GM18861 (cell line): Measurements from ENCODE around the gene NPAS2.

Experiments
- ATAC-seq: cut with Tn5 transposase; IDR thresholded peaks from one replicate; pipeline ENCODE4 v1.9.1; 2021; ENCODE audit not compliant: unreplicated experiment

Gene NPAS2

GRCh38 chr2:100983684-100984310, 163.9 kb downstream of the NPAS2 start:
- ATAC-seq = no peak

DNA sequence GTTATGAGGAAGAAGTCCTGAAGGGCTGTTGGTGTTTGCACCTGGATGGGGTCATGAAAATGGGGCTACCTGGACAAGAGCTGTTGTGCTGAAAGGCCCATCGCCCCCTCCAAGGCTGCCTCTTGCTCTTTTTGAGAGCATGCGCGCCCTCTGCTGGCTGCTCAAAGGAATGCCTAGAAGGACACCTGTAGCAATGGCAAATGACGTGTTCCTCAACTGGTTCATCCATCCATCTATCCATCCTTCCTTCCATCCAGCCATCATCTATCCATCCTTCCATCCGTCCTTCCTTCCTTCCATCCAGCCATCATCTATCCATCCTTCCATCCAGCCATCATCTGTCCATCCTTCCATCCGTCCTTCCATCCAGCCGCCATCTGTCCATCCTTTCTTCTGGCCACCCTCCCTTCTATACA, 165.0 kb downstream of the NPAS2 start:
- ATAC-seq = no peak

GRCh38 chr2:100986157-100986556, 166.2 kb downstream of the NPAS2 start:
- ATAC-seq = no peak

DNA sequence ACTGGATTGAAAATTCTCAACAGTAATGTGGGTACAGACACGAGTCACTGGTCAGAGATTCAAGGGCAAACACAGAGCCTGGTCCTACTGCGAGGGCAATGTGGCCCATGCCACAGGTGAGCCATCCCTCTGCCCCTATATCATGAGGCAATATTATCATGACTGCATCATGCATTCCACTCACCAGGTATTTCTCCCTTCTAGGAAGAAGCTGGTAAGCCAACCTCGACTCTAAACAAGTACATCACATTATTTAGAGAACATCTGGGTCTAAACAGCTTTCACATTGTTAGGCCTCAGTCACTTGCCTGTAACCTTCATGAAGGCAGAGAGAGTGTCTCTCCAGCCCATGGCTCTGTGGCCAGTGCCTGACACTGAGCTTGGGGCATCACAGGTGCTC, 167.6 kb downstream of the NPAS2 start:
- ATAC-seq = no peak

DNA sequence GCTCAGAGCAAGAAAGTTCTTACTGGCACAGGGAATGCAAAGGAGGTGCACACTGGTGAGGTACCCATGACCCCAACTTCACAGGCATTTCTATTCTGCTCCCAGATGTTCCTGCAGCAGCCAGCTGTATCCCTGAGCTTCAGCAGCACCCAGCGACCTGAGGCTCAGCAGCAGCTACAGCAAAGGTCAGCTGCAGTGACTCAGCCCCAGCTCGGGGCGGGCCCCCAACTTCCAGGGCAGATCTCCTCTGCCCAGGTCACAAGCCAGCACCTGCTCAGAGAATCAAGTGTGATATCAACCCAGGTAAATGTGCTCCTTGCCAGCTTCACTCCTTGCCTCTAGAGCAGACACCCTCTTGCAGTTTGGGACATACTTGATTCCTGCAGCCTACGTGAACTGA, 168.0 kb downstream of the NPAS2 start:
- ATAC-seq = no peak

DNA sequence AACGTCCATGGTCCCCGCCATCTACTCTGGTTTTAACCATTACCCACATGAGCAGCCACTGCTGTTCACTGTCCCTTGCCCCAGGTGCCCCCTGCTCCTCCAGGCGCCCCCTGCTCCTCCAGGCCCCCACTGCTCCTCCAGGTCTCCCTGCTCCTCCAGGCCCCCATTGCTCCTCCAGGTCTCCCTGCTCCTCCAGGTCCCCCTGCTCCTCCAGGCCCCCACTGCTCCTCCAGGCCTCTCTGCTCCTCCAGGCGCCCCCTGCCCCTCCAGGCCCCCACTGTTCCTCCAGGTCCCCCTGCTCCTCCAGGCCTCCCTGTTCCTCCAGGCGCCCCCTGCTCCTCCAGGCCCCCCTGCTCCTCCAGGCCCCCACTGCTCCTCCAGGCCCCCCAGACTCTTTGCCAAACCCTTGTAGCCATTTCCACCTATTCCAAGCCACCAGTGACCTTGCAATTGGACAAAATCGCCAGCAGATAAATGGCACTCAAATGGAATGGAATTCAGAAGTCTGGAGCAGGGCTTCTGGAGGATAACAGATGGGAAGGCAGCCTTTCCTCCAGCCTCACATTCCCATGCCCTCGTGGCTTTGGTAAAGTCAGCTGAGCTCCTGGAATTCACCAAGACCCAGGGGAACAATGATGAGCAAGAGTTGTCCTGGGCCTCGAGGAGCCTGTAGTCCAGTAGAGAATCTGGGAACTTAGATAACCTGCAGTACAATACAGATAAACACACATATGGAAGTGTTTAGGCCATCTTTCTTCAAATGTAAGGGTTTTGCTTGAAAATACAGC, 168.9 kb downstream of the NPAS2 start:
- ATAC-seq = no peak

GRCh38 chr2:100989666-100990065, 169.7 kb downstream of the NPAS2 start:
- no peak for ATAC-seq

GRCh38 chr2:100990166-100990565, 170.2 kb downstream of the NPAS2 start:
- no peak for ATAC-seq

DNA sequence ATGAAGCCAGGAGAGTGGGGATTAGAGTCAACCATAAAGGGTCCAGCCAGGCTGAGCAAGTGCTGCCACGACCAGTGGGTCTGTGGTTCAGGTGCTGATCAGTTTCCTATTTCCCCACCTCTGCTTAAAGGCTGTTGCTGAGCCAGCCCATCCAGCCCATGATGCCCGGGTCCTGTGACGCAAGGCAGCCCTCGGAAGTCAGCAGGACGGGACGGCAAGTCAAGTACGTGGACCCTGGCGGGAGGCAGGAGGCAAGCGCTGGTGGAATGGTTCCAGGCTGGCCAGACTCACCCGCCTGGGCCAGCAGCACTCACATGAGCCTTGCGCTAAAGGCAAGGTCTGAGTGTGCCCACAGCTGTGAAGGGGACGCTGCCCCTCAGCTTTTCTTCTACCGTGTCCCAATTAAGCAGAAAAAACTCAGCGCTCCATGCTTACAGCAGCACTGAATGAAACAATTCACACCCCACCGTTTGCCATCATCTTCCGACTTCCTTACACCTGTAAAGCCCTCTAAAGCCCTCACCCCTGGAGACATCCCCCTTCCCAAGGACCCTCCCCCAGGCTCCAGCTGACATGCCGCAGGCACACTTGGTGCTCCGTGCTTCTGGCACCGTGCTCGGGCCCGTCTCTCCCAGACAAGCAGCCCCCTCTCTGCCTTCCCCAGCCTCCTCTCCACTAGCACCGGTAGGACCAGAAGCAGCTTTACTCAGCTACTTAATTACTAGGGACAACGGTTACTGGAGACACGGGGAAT, 170.9 kb downstream of the NPAS2 start:
- ATAC-seq = no peak

DNA sequence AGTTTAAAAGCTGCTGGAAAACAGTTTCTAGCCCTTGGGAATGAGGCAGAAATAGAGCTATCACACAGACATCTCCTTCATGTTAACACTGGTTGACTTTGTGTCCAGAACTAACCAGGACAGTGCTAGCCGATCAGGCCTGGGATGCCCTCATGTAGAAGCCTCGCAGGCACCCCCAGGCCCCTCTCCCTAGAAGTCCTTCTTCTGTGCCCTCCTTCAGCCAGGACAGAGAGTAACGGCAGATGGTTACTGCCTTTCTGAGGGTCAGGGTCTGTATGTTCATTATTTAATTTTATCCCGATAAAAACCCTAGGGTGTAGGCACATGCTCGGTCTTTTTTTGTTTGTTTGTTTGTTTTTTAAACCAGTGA, 171.4 kb downstream of the NPAS2 start:
- ATAC-seq = no peak

GRCh38 chr2:100992262-100992661, 172.3 kb downstream of the NPAS2 start:
- ATAC-seq = no peak

- ATAC-seq = no peak
Observed at GRCh38 chr2:100993294-100993693, 173.4 kb downstream of the NPAS2 start.

DNA sequence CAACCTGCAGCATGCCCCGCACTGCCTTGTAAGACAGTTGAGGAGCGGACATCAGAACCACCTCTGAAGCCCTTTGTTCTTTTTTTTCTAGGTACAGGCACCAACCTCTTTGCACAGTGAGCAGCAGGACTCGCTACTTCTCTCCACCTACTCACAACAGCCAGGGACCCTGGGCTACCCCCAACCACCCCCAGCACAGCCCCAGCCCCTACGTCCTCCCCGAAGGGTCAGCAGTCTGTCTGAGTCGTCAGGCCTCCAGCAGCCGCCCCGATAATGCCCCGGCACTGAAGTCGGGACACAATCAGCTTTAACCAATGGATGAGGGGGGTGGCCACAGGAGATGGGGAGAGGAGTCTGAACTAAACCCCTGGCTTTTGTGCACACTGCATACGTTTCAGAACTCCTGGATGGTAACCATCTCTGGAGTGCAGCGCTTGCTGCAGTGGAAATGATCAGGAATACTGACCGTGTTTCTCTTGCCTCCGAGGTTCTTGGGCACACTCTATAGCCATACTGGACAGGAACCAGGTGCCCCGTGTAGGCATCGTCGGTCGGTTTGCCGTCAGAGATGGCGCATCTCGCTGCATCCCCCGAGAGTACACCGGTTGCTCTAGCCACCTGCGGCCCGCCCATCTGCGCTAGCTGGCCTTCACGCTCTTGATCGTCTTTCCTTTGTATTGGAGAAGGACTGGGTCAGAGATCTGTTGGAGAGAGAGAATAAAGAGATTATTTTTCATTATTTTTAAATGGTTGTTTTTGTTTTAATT, 175.6 kb downstream of the NPAS2 start:
- no peak for ATAC-seq

- no peak for ATAC-seq
Observed at GRCh38 chr2:100997509-100998234, 177.7 kb downstream of the NPAS2 start.

- ATAC-seq = no peak
Observed at GRCh38 chr2:100998235-100998573, 178.3 kb downstream of the NPAS2 start.

- ATAC-seq = no peak
Observed at GRCh38 chr2:100999995-101000394, 180.1 kb downstream of the NPAS2 start.

- ATAC-seq = peak; percentile 91
Observed at GRCh38 chr2:101001691-101002561, 182.0 kb downstream of the NPAS2 start, which contains the start of gene RPL31. TSS of gene RPL31 (plus strand) at chr2:101002289. CDS start at chr2:101002702, 413 bp downstream.

DNA sequence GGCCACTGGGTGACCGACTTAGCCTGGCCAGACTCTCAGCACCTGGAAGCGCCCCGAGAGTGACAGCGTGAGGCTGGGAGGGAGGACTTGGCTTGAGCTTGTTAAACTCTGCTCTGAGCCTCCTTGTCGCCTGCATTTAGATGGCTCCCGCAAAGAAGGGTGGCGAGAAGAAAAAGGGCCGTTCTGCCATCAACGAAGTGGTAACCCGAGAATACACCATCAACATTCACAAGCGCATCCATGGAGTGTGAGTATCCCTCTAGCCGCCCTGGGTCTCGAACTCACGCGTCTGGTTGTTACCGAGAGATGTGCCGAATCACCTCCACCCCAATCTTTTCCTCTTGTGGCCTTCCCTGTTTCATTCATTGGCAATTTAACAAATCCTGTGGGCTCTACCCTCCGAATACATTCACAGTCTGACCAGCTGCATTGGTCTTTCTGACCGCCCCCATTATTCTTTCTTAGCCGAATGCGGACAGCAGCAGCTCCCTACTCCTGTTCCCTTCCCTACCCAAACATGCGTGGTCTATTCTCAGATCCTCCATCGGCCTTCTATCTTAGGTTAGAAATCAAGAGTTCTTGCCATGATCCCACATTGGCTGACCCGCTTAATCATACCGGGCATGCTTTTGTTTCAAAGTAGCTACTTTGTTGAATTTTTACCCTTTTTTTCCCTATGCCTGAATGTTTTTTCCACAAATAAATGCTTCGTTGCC, 182.8 kb downstream of the NPAS2 start:
- ATAC-seq = no peak

DNA sequence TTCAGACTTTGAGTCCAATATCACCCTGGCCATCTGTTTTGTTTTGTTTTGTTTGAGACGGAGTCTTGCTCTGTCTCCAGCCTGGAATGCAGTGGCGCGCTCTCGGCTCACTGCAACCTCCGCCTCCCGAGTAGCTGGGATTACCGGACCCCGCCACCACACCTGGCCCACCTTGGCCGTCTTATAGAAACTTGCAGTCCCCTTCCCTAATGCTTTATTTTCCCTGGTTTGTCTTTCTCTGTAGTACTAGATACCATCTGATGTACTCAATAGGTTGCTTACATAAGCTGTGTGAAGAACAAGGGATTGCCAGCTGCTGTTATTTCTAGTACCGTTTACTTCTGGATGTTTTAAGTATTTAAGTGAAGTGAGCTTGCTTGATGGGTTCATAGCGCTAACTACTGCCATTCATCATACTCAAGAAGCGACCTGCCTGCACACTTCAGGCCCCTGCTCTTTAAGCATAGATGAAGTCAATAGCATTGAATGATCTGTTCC, 183.4 kb downstream of the NPAS2 start:
- ATAC-seq = no peak
